GM18499 (cell line): Measurements from ENCODE around the gene RHOD.

Source experiments
- ATAC-seq: cut with Tn5 transposase; IDR thresholded peaks from one replicate; pipeline ENCODE4 v1.9.1; 2021; ENCODE audit warnings: moderate number of reproducible peaks; ENCODE audit not compliant: insufficient read depth, unreplicated experiment

Gene RHOD, protein sequence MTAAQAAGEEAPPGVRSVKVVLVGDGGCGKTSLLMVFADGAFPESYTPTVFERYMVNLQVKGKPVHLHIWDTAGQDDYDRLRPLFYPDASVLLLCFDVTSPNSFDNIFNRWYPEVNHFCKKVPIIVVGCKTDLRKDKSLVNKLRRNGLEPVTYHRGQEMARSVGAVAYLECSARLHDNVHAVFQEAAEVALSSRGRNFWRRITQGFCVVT

DNA sequence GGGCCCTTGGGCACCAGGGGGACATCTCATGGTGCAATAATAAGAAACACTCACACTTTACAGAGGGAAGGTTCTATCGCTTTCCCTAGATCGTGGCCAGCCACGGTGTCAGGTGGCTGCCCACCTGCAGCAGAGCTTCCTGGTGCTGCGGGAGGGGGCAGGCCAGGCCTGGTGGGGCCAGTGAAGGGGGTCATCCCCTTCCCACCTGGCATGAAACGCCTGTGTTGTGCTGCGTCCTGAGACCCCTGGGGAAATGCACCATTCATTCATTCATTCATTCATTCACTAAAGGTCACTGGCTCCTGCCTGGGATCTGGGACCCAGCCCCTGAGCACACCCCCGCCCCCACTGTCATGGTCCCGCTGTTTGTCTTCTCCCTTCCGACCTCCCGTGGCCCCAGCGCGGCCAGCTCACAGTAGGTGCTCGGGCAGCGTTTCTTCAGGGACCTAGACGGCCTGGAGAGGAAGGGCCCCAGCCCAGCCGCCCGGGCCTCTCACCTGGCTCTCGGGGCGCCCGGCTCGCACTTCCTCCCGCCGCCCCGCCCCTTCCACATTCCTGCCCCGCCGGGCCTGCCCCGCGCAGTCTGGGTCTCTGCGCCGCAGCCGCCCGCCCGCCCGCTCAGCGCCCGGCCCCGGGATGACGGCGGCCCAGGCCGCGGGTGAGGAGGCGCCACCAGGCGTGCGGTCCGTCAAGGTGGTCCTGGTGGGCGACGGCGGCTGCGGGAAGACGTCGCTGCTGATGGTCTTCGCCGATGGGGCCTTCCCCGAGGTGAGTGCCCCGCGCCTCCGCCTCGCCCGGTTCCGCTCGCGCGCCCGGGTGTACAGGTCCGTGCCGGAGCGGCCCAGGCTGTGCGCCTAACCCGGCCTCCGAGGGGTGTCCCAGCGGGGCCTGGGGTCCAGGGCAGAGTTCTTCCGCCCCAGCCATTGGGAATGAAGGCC, at the start of gene RHOD:
RHOD (plus strand) TSS at position 581 of the 938 bp plus-strand sequence; CDS start at position 637, 56 bp downstream.
- ATAC-seq: no peak

DNA sequence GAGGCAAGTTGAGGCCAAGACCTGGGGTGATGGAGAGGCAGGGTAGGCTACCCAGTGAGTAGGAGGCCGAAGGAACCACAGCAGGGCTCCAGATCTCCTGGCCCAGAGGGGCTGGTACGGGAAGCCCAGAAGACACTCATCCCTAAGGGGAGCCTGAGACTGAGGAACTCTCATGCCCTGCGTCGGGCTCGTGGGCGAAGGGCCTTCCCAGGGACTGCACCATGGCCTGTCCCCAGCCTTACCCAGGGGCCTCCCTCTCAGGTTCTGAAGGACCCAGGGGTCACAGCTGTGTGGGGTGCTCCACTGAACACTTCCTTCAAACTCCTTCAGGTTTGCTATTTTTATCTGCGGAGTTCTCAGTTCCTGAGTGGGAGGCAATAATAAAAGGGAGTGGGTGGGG, 49.5 kb upstream of the RHOD start:
- no peak for ATAC-seq

DNA sequence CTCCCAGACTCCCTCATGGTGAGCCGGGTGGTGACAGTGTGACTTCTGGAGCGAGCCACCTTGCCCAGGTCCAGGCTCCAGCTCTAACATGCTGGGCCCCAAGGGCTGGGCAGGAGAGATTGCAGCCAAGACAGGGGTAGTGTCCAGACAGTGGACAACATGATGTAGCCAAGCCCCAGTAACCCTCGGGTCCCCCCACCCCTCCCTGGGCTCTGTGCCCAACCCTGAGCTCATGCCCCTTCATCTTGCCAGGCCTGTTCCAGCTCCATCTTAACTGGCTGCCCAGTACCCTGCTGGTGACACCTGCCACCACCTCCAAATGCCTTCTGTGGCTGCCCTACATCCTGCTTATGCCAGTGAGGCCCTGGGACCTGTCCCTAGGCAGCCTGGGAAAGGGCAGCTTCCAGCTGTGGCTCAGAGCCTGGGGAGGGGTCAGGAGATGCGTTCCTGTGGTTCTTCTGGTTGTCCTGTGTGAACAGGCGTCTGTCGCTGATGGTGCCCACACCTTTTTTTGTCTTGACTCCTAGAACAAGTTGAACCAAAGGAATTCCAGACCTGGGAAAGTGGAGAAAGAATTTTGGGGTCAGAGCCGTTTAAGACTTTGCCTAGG, 46.2 kb upstream of the RHOD start:
- no peak for ATAC-seq

DNA sequence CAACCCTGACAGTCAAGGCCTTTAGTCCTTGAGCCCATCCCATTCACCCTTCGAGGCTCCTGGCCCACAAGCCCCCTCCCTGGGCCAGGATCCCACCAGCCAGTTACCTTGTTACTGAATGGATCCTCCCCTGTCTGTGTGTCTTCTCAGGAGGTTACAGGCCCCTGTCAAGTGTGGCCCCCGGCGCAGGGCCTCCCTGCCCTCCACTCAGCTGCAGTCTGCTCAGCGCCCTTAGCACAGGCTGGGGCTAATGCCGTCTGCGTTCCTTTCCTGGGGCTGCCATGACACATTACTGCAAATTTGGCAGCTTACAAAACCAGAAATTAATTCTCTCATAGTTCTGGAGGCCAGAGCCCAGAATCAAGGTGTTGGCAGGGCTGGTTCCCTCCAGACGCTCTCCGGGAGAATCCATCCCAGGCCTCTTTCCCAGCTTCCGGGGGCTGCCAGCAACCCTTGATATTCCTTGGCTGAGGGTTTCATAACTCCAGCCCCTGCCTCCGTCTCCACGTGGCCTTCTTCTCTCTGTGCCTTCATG, 43.1 kb upstream of the RHOD start:
- no peak for ATAC-seq

DNA sequence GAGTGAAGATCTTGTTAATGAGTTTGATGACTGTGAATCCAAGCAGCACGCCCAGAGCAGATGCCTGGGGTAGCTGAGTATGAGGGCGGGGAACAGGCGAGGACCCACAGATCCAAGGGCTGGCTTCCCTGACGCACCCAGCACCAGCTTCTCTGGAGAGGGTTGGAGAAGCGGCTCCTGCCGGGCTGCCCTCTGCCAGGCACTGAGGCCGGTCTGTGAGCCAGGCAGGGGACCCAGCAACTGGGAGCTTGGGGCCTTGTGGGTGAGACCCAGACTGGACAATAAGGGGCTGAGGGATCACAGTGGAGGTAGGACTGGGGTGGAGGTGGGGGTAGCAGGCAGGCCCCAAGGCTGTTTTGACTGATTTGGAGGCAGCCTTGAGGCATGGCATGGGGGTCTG, 42.3 kb upstream of the RHOD start:
- ATAC-seq: no peak

- ATAC-seq: no peak
Observed at GRCh38 chr11:67015048-67015447, 41.6 kb upstream of the RHOD start.

DNA sequence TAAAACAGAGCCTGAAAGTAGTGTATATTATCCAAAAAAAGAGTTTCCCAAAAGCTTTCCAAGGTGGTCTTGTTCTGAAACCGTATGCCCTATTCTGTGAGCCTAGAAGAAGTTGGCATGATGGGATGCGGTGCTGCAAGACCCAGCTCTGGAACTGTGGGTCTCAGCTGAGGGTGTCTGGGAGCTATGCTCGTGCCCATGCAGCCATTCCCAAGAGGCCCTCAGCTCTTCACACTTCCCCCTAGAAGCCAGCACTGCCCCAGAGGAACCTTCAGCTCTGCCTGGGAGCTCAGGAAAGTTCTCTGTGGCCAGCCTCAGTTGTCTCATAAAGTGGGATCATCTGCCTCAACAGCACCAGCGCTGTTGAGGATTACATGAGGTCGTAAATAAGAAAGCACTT, 40.1 kb upstream of the RHOD start:
- ATAC-seq: no peak

DNA sequence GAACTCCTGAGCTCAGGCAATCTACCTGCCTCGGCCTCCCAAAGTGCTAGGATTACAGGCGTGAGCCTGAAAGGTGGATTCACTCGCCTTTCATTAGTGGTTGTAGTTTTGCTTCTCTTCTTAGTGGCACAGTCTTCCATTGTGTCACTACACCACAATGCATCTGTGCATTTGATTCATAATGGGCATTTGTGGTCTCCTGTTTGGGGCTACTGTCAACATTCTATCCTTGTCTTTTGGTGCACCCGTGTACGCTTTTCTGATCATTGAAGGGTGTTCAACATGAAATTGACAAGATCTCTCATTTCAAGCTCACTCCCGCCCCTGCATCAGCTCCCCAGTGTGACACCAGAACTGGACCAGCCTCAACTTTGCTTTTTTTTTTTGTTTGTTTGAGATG, 35.7 kb upstream of the RHOD start:
- no peak for ATAC-seq

DNA sequence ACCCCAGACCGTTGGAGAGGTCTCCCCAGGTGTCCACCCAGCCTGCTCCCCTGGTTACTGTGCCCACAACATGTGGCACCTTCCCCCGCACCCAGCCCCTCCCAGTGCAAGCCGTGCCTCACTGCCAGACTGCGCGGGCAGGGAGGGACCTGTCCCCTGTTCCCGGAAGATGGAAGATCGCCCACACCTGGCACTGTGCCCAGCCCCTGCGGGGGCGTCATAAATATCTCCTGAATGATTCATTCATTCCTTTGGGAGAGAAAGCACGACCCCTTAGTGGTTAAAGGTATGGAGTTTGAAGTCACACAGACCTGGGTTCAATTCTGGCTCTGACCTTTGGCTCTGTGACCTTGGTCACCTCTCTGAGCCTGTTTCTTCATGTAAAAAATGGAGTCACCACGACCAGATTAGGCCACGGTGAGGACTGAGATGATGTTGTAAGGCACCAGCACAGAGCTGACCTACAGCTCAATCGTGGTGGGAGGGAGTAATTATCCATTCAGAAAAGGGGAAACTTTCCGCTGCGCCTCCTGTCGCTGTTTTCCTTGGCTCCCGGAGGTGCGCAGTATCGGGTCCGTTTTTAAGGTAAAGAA, 34.2 kb upstream of the RHOD start:
- ATAC-seq: no peak

DNA sequence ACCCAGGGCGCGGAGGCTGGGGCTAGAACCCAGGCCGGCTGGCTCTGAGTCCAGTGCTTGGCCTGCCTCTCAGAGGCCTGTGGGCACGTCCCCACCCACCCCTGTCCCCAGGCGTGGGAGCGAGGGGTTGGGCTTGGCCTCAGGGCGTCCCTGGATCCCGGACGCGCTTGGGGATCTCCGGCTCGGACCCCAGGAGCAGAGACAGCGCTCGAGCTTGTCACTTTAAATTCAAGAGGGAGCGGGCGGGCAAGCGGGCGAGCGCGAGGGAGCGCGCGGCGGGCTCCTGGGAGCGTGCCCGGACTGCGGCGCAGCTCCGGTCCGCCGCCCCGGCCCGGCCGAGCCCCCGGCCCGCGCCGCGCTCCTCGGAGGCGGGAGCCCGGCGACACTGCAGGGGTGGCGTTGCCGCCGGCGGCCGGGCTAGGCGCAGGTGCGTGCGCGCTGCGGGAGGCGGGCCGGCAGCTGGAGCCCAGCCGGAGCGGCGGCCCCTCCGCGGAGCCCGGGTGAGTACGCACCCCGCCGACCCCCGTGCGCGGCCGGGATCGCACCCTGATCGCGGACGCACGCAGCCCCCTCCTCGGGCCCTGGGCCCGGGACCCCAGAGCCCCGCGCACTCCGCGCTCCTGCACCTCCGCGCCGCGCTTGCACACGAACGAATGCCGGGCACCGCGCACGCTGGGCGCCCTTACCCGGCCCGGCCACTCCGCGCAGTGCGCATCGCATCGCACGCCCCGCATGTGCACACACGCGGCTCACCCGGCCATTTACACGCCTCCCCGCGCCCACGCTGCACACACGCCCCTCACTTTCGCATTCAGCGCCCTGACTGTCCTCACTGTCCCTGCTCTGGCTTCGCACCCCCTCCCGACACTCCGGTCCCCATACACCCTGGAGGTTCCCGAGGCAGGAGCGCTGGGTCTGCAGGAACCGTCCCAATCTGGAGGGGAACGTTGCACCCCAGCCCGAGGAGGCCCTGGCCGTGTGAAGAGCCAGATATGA, 33.4 kb upstream of the RHOD start, which contains the start of gene SYT12:
SYT12 (plus strand) TSS at position 174 of the 996 bp plus-strand sequence. CDS start 7,011 bp downstream, outside the sequence.
- ATAC-seq: no peak

- no peak for ATAC-seq
Observed at GRCh38 chr11:67023957-67024353, 32.7 kb upstream of the RHOD start.

GRCh38 chr11:67024410-67024809, 32.2 kb upstream of the RHOD start:
- ATAC-seq: no peak

- ATAC-seq: no peak
Observed at GRCh38 chr11:67024966-67025365, 31.7 kb upstream of the RHOD start.

GRCh38 chr11:67025750-67026149, 30.9 kb upstream of the RHOD start:
- no peak for ATAC-seq

GRCh38 chr11:67026941-67027340, 29.7 kb upstream of the RHOD start:
- no peak for ATAC-seq

GRCh38 chr11:67027483-67027930, 29.1 kb upstream of the RHOD start:
- ATAC-seq: no peak

GRCh38 chr11:67027943-67028542, 28.6 kb upstream of the RHOD start:
- no peak for ATAC-seq

- ATAC-seq: no peak
Observed at GRCh38 chr11:67029146-67029545, 27.5 kb upstream of the RHOD start.

GRCh38 chr11:67030976-67031375, 25.7 kb upstream of the RHOD start:
- no peak for ATAC-seq
